ENCODE data around the gene SLC16A2. TPM values are rescaled to one million over a fixed set of nuclear protein-coding genes. Genes with fewer than 3 reads are reported as not detected.

The SLC16A2 gene
- total RNA-seq, 4 donors from 2014 or later: 2.7 to 4.3 (median 3.2) TPM

DNA sequence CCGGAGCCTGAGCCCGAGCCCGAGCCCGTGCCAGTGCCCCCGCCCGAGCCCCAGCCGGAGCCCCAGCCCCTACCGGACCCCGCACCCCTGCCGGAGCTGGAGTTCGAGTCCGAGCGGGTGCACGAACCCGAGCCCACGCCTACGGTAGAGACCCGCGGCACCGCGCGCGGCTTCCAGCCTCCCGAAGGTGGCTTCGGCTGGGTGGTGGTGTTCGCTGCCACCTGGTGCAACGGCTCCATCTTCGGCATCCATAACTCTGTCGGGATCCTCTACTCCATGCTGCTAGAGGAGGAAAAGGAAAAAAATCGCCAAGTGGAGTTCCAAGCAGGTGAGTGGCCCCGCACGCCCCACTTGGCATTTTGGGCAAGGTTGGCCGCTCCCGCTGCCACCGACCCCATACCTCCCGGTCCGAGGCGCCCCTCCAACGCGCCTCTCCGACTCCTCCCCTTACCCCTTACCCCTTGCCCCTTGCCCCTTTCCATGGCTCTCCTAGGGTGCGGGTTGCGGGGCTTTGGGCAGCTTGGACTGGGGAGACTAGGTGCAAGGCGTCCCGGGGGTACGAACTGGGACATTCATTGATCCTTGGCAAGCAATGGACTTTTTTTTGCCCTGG lies 553 bp downstream of the SLC16A2 start:
- intact Hi-C loops (cut with DNase I; ENCODE audit: low total_unique reads): no loop called here
- H3K4me3 ChIP-seq (ENCODE audit: low read depth, poor library complexity, severe bottlenecking): peak overlapping the region; percentile 15
- TF ChIP-seq POLR2A (IDR thresholded peaks at IDR 0.05): no peak
- TF ChIP-seq, protein P1, sequence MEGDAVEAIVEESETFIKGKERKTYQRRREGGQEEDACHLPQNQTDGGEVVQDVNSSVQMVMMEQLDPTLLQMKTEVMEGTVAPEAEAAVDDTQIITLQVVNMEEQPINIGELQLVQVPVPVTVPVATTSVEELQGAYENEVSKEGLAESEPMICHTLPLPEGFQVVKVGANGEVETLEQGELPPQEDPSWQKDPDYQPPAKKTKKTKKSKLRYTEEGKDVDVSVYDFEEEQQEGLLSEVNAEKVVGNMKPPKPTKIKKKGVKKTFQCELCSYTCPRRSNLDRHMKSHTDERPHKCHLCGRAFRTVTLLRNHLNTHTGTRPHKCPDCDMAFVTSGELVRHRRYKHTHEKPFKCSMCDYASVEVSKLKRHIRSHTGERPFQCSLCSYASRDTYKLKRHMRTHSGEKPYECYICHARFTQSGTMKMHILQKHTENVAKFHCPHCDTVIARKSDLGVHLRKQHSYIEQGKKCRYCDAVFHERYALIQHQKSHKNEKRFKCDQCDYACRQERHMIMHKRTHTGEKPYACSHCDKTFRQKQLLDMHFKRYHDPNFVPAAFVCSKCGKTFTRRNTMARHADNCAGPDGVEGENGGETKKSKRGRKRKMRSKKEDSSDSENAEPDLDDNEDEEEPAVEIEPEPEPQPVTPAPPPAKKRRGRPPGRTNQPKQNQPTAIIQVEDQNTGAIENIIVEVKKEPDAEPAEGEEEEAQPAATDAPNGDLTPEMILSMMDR (IDR thresholded peaks at IDR 0.05): no peak
- no peak for DNase-seq (ENCODE audit: low spot score in 2 of 2)
- 2 to 41% methylated on average over 19 to 31 of the region's 46 CpGs for WGBS, 2 donors

DNA sequence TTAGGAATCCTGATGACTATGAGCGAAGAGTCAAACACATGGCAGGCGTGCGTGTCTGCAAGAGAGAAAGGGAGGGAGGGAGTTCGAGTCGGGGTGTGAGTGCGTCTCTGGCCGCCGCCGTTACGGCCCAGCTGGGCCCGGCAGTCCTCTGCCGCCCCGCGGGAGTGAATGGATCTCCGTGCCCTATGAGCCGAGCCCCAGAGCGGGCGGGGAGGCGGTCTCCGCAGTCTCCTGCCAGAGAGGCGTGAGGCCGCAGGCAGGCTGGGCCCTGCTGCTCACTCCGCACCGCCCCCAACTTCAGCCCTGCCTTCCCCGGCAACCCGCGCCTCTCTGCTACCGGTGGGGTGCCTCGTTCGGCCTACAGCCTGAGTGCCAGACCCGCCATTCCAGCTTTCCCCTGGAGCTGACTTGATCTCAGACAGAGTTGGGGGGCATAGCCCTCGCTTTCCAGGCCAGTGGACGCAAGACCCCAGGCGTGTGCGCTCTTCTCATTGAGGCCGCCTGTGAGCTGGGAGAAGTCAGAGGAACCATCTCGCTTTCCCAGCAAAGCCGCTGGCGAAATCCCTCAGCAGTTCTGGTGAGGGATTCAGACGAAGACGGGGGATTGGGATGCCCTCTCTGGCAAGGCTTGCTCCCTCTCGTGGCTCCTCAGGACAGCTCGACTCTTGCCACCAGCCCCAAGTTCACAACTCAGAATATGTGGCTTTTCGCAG lies 1.4 kb downstream of the SLC16A2 start:
- intact Hi-C loops (cut with DNase I; ENCODE audit: low total_unique reads): no loop called here
- no peak overlapping the region for H3K4me3 ChIP-seq (ENCODE audit: low read depth, poor library complexity, severe bottlenecking)
- DNase-seq (ENCODE audit: low spot score in 2 of 2): peak in 1 of 2 donors; percentile 88
- WGBS, 2 donors: 26 to 40% methylated on average over 26 to 42 of the region's 44 CpGs
- no peak for TF ChIP-seq POLR2A (IDR thresholded peaks at IDR 0.05)
- TF ChIP-seq, protein P1 (IDR thresholded peaks at IDR 0.05): no peak

DNA sequence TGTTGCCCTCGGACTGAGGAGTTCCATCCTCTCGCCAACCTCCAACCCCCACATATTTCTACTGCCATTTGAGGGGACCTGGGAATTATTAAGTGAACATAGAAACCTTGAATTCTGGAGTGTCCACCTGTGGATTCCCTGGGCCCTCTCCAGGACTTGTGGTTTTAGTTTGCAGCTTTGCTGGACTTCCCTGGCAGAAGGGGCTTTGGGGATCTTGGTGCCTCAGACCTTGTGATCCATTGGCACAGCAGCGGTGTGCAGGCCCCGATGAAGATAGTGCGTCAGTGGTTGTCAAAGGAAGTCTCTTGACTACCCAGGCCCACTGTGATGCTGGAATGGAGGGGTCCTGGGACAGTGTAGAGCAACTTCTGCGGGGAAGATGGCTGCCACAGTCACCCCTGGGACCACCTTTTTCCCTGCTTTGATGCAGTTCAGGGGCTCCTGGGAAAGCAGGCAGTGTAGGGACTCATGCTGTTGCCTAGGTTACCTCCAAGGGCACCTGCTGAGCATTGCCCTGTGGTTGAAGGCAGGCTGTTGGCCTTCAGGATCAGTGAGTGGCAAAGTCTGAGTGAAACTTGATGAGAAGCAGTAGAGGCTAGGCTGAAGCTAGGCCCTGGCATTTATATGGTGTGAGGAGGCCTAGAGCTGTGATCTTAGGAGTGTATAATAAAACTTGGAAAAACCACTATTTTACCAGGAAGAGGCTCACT lies 2.2 kb downstream of the SLC16A2 start:
- intact Hi-C loops (cut with DNase I; ENCODE audit: low total_unique reads): no loop called here
- 76 to 93% methylated on average over 5 to 6 of the region's 6 CpGs for WGBS, 2 donors

DNA sequence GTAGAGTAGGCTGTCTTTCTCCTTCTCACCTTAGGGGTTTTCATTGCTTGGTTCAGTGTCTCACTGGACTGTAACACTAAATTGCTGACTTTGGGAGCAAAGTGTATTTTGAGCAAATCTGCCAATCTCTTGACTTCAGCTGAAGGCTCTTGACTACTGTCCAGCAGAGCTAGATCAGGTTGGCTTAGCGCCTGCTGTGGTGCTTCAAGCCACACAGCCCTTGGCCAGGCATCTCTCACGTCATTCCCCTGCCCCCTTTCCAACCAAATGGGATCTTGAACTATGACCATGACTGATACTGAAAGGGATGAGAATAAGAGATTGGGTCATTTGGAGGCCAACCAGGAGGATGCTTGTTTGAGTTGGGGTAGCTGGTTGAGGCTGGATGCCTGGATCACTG lies 4.8 kb downstream of the SLC16A2 start:
- 55 to 71% methylated on average over 1 to 2 of the region's 2 CpGs for WGBS, 2 donors
- intact Hi-C loops (cut with DNase I; ENCODE audit: low total_unique reads): no loop called here
- no peak for DNase-seq (ENCODE audit: low spot score in 2 of 2)
- no peak for TF ChIP-seq POLR2A (IDR thresholded peaks at IDR 0.05)
- TF ChIP-seq, protein P1 (IDR thresholded peaks at IDR 0.05): no peak
- H3K4me3 ChIP-seq (ENCODE audit: low read depth, poor library complexity, severe bottlenecking): no peak overlapping the region

More for the DNA sequence above, 2.2 kb downstream of the SLC16A2 start:
- H3K4me3 ChIP-seq (ENCODE audit: low read depth, poor library complexity, severe bottlenecking): no peak overlapping the region
- DNase-seq (ENCODE audit: low spot score in 2 of 2): no peak
- TF ChIP-seq, protein P1 (IDR thresholded peaks at IDR 0.05): no peak
- no peak for TF ChIP-seq POLR2A (IDR thresholded peaks at IDR 0.05)

DNA sequence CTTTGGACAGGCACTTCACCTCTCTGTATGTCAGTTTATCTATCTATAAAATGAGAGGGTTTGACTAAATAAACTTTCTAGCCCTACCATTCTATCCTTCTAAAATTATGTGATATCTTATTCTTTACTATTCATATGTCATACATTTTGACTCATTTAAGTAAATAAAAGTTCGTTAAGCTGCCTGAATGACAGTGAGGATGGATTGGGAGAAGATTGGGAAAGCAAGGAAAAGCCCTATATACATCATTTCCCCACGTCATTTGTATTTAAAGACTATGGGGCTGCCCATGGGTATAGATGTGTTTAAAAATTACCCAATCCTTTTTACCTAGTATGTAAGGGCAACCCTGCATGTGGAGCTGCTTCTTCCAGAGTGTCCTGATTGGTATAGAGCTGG lies 5.3 kb downstream of the SLC16A2 start:
- TF ChIP-seq, protein P1 (IDR thresholded peaks at IDR 0.05): no peak
- TF ChIP-seq POLR2A (IDR thresholded peaks at IDR 0.05): no peak
- intact Hi-C loops (cut with DNase I; ENCODE audit: low total_unique reads): no loop called here
- no peak for DNase-seq (ENCODE audit: low spot score in 2 of 2)
- WGBS, 2 donors: 57 to 95% methylated on average over 2 of the region's 2 CpGs
- no peak overlapping the region for H3K4me3 ChIP-seq (ENCODE audit: low read depth, poor library complexity, severe bottlenecking)

Data from lower leg skin (tissue), 4 donors.